HEK293 (cell line): ENCODE data around the gene S100PBP.

Experiments
- BCL11A ChIP-seq: fragments of 450-650 bp; formaldehyde crosslinking; IDR thresholded peaks from 2 replicates; pipeline ENCODE4 v1.5.1; 2016; ENCODE audit warnings: low read depth, missing biosample characterization, missing genetic modification characterization
- YY1 ChIP-seq: fragments of 450-650 bp; formaldehyde crosslinking; IDR thresholded peaks from 2 replicates; pipeline ENCODE4 v1.5.1; 2018; ENCODE audit warnings: missing biosample characterization, missing genetic modification characterization
- ZBTB1 ChIP-seq: fragments of 450-650 bp; formaldehyde crosslinking; IDR thresholded peaks from 2 replicates; pipeline ENCODE4 v1.5.1; 2016; ENCODE audit warnings: missing biosample characterization, missing genetic modification characterization
- ZNF138 ChIP-seq: fragments of 450-650 bp; formaldehyde crosslinking; IDR thresholded peaks from 2 replicates; pipeline ENCODE4 v1.5.1; 2016; ENCODE audit warnings: missing biosample characterization, missing genetic modification characterization, borderline replicate concordance
- ZNF521 ChIP-seq: fragments of 450-650 bp; formaldehyde crosslinking; IDR thresholded peaks from 2 replicates; pipeline ENCODE4 v1.5.1; 2017; ENCODE audit warnings: missing biosample characterization, mild to moderate bottlenecking, missing genetic modification characterization
- ZNF610 ChIP-seq: fragments of 450-650 bp; formaldehyde crosslinking; IDR thresholded peaks from 2 replicates; pipeline ENCODE4 v1.5.1; 2016; ENCODE audit warnings: missing biosample characterization, missing genetic modification characterization, borderline replicate concordance
- ZNF623 ChIP-seq: fragments of 450-650 bp; formaldehyde crosslinking; IDR thresholded peaks from 2 replicates; pipeline ENCODE4 v1.5.1; 2016; ENCODE audit warnings: missing biosample characterization, missing genetic modification characterization
- TF ChIP-seq, protein P1 (sequence below): fragments of 450-650 bp; formaldehyde crosslinking; IDR thresholded peaks from 2 replicates; pipeline ENCODE4 v1.5.1; 2016; ENCODE audit warnings: missing biosample characterization, missing genetic modification characterization
- TF ChIP-seq, protein P2 (sequence below): fragments of 450-650 bp; formaldehyde crosslinking; IDR thresholded peaks from 2 replicates; pipeline ENCODE4 v1.5.1; 2016; ENCODE audit warnings: missing biosample characterization, missing genetic modification characterization
- TF ChIP-seq, protein P3 (sequence below): fragments of 450-650 bp; formaldehyde crosslinking; IDR thresholded peaks from 2 replicates; pipeline ENCODE4 v1.5.1; 2016; ENCODE audit warnings: missing biosample characterization, missing genetic modification characterization
- TF ChIP-seq, protein P4 (sequence below): fragments of 450-650 bp; formaldehyde crosslinking; IDR thresholded peaks from 2 replicates; pipeline ENCODE4 v1.5.1; 2017; ENCODE audit warnings: missing biosample characterization, missing genetic modification characterization

DNA sequence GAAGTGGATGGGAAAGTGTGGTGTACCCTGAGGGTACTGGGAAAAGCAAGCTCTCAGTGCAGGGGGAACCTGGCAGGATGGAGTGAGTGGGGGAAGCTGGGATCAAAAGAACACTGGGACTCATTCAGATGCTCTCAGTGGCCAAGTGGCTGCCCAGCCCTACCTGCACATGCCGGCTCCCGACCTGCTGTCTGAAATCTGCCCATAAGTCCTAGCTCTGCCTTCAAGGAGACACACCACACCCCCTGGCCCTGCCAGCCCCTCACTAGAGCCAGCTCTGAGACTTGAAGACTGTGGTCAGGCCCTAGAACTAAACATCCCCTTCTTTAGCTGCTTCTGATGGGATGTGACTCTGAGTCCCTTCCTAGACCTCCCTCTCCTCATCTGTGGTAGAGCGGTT is 81.5 kb downstream of the S100PBP start:
- TF ChIP-seq, protein P1, sequence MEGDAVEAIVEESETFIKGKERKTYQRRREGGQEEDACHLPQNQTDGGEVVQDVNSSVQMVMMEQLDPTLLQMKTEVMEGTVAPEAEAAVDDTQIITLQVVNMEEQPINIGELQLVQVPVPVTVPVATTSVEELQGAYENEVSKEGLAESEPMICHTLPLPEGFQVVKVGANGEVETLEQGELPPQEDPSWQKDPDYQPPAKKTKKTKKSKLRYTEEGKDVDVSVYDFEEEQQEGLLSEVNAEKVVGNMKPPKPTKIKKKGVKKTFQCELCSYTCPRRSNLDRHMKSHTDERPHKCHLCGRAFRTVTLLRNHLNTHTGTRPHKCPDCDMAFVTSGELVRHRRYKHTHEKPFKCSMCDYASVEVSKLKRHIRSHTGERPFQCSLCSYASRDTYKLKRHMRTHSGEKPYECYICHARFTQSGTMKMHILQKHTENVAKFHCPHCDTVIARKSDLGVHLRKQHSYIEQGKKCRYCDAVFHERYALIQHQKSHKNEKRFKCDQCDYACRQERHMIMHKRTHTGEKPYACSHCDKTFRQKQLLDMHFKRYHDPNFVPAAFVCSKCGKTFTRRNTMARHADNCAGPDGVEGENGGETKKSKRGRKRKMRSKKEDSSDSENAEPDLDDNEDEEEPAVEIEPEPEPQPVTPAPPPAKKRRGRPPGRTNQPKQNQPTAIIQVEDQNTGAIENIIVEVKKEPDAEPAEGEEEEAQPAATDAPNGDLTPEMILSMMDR = no peak
- TF ChIP-seq ZBTB1 (tag by site-specific recombination) (no peak), ZNF623 (tag by site-specific recombination) (no peak), ZNF610 (tag by site-specific recombination) (no peak), ZNF138 (no peak), BCL11A (tag by site-specific recombination) (no peak), YY1 (tag by site-specific recombination) (no peak), ZNF521 (tag by site-specific recombination) (no peak)
- TF ChIP-seq, protein P2, sequence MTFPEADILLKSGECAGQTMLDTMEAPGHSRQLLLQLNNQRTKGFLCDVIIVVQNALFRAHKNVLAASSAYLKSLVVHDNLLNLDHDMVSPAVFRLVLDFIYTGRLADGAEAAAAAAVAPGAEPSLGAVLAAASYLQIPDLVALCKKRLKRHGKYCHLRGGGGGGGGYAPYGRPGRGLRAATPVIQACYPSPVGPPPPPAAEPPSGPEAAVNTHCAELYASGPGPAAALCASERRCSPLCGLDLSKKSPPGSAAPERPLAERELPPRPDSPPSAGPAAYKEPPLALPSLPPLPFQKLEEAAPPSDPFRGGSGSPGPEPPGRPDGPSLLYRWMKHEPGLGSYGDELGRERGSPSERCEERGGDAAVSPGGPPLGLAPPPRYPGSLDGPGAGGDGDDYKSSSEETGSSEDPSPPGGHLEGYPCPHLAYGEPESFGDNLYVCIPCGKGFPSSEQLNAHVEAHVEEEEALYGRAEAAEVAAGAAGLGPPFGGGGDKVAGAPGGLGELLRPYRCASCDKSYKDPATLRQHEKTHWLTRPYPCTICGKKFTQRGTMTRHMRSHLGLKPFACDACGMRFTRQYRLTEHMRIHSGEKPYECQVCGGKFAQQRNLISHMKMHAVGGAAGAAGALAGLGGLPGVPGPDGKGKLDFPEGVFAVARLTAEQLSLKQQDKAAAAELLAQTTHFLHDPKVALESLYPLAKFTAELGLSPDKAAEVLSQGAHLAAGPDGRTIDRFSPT (tag by site-specific recombination) = no peak
- TF ChIP-seq, protein P3, sequence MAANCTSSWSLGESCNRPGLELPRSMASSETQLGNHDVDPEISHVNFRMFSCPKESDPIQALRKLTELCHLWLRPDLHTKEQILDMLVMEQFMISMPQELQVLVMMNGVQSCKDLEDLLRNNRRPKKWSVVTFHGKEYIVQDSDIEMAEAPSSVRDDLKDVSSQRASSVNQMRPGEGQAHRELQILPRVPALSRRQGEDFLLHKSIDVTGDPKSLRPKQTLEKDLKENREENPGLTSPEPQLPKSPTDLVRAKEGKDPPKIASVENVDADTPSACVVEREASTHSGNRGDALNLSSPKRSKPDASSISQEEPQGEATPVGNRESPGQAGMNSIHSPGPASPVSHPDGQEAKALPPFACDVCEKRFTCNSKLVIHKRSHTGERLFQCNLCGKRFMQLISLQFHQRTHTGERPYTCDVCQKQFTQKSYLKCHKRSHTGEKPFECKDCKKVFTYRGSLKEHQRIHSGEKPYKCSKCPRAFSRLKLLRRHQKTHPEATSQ = no peak
- TF ChIP-seq, protein P4, sequence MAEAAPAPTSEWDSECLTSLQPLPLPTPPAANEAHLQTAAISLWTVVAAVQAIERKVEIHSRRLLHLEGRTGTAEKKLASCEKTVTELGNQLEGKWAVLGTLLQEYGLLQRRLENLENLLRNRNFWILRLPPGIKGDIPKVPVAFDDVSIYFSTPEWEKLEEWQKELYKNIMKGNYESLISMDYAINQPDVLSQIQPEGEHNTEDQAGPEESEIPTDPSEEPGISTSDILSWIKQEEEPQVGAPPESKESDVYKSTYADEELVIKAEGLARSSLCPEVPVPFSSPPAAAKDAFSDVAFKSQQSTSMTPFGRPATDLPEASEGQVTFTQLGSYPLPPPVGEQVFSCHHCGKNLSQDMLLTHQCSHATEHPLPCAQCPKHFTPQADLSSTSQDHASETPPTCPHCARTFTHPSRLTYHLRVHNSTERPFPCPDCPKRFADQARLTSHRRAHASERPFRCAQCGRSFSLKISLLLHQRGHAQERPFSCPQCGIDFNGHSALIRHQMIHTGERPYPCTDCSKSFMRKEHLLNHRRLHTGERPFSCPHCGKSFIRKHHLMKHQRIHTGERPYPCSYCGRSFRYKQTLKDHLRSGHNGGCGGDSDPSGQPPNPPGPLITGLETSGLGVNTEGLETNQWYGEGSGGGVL (tag by site-specific recombination) = no peak
